ENCODE data around the gene KLHL18.

DNA sequence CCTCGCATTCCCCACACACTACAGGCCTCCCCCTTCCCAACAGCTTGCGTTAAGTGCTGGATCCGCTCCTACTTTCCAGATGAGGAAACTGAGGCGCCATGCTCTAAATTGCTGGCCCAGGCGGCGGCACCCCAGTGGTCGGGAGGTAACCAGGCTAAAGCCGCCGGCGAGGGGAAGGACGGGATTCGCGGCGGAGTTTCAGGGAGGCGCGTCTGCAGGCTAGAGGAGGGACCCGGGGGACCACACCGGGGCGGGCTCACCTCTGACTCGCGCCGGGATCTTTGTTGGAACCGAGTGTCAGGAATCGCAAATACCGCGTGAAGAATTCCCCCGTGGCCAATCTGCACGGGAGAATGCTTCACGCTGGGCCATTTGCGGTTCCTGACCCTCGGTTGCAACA, 73.5 kb downstream of the KLHL18 start:
- no peak for TF ChIP-seq NFIC (IDR thresholded peaks at IDR 0.05)
- TF ChIP-seq CEBPB (IDR thresholded peaks at IDR 0.05): no peak
- TF ChIP-seq TAF1 (IDR thresholded peaks at IDR 0.05; ENCODE audit: low read depth): no peak

All from Ishikawa (cell line).